Activated T-cell treated with anti-CD3 and anti-CD28 coated beads, Interleukin-2, amount 50 U/mL, for 24 hours (primary cell): Measurements from ENCODE around the gene MYO1E.
"Not testable (repeated sequence)": the region's sequence is repeated elsewhere in the genome, so short reads cannot be mapped to it uniquely, and the experiment has no call there.

ENCODE experiments used
- DNase-seq: peaks from one replicate; pipeline ENCODE4 v3.0.0-alpha.2; 2020
- H3K27ac Mint-ChIP-seq: 2 replicates; pipeline ENCODE4 v1.8.0; 2020; ENCODE audit warnings: mild to moderate bottlenecking, mixed read lengths
- H3K27me3 Mint-ChIP-seq: 2 replicates; pipeline ENCODE4 v1.8.0; 2020; ENCODE audit warnings: mixed read lengths
- H3K36me3 Mint-ChIP-seq: 2 replicates; pipeline ENCODE4 v1.8.0; 2020; ENCODE audit warnings: low read depth, mixed read lengths
- H3K4me1 Mint-ChIP-seq: 2 replicates; pipeline ENCODE4 v1.8.0; 2020; ENCODE audit warnings: low read depth, mixed read lengths
- H3K4me3 Mint-ChIP-seq: 2 replicates; pipeline ENCODE4 v1.8.0; 2020; ENCODE audit warnings: mild to moderate bottlenecking, moderate library complexity, mixed read lengths
- H3K9me3 Mint-ChIP-seq: 2 replicates; pipeline ENCODE4 v1.8.0; 2020; ENCODE audit warnings: mixed read lengths

Gene MYO1E

DNA sequence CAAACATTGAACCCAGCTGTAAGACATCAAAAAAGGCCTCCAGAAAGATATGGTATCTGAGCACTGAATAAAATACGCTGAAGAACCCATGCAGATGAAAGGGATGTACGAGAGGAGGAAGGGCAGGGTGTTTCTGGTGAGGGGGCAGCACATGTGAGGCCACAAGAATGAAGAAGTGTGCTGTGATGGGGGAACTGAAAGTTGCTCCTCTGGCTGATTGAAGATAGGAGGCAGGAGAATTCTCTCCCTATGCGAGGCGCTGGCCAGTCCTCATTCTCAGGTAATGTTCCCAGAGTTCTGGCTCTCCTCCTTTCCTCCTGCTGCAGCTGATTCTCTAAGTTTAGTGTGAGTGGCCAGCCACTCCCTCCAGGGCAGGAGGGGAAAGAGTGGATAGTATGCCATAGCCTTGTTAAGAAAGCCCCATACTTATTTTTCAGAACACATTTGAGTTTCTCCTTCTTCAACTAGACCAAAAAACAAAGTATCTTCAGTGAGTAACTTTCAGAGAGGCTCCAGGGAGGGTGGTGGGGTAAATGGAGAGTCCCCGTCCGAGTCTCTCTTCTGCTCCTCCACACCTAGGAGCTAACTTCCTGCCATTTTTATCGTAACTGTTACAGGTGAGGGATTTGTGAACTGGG, 26.9 kb upstream of the MYO1E start:
- Mint-ChIP-seq H3K27ac (no peak overlapping the region), H3K36me3 (no peaks in the 10 kb centered on the region), H3K9me3 (no peaks in the 10 kb centered on the region), H3K4me3 (no peak overlapping the region), H3K27me3 (peaks cover 21% of the 10 kb centered on the region), H3K4me1 (no peaks in the 10 kb centered on the region)
- DNase-seq = no peak

- Mint-ChIP-seq H3K27ac (no peak overlapping the region), H3K9me3 (no peaks in the 10 kb centered on the region), H3K4me3 (no peak overlapping the region), H3K27me3 (peaks cover 21% of the 10 kb centered on the region), H3K36me3 (no peaks in the 10 kb centered on the region), H3K4me1 (peaks cover 2% of the 10 kb centered on the region)
- DNase-seq = no peak
Measured at GRCh38 chr15:59398220-59398619, 25.5 kb upstream of the MYO1E start.

GRCh38 chr15:59396679-59397078, 24.0 kb upstream of the MYO1E start:
- DNase-seq = no peak
- no peak overlapping the region for H3K4me3 Mint-ChIP-seq
- peaks cover 2% of the 10 kb centered on the region for H3K4me1 Mint-ChIP-seq
- no peaks in the 10 kb centered on the region for H3K9me3 Mint-ChIP-seq
- no peaks in the 10 kb centered on the region for H3K36me3 Mint-ChIP-seq
- H3K27me3 Mint-ChIP-seq = peaks cover 21% of the 10 kb centered on the region
- H3K27ac Mint-ChIP-seq = no peak overlapping the region

GRCh38 chr15:59396211-59396610, 23.5 kb upstream of the MYO1E start:
- Mint-ChIP-seq H3K4me1 (peaks cover 2% of the 10 kb centered on the region), H3K36me3 (no peaks in the 10 kb centered on the region), H3K4me3 (no peak overlapping the region), H3K27me3 (peaks cover 21% of the 10 kb centered on the region), H3K9me3 (no peaks in the 10 kb centered on the region), H3K27ac (no peak overlapping the region)
- DNase-seq = no peak

- no peaks in the 10 kb centered on the region for H3K9me3 Mint-ChIP-seq
- peaks cover 16% of the 10 kb centered on the region for H3K27me3 Mint-ChIP-seq
- no peaks in the 10 kb centered on the region for H3K36me3 Mint-ChIP-seq
- no peak overlapping the region for H3K27ac Mint-ChIP-seq
- H3K4me3 Mint-ChIP-seq = no peak overlapping the region
- DNase-seq = no peak
- H3K4me1 Mint-ChIP-seq = peaks cover 2% of the 10 kb centered on the region
Measured at GRCh38 chr15:59394166-59394661, 21.5 kb upstream of the MYO1E start.

- Mint-ChIP-seq H3K4me3 (no peak overlapping the region), H3K4me1 (peaks cover 5% of the 10 kb centered on the region), H3K9me3 (no peaks in the 10 kb centered on the region), H3K36me3 (no peaks in the 10 kb centered on the region), H3K27ac (no peak overlapping the region), H3K27me3 (peaks cover 12% of the 10 kb centered on the region)
- no peak for DNase-seq
Measured at GRCh38 chr15:59392299-59392698, 19.6 kb upstream of the MYO1E start.

DNA sequence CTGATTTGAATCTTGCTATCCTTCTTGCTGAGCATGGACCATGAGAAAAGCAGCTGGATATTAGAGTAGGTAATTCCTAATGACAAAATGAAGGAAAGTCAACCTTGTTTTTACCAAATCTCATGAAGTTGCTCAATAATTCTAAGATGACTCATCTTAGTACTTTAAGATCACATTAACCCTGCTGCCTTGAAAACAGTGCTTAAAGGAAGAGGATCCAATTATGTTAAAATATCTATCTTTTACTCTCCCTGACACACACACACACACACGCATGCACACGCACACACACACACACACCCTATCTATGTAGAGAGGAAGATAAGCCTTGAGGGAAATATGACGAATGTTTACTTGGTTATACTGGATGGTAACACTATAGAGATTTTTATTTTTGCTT, 16.0 kb upstream of the MYO1E start:
- DNase-seq = no peak
- H3K36me3 Mint-ChIP-seq = no peaks in the 10 kb centered on the region
- no peaks in the 10 kb centered on the region for H3K9me3 Mint-ChIP-seq
- no peak overlapping the region for H3K4me3 Mint-ChIP-seq
- H3K27me3 Mint-ChIP-seq = no peaks in the 10 kb centered on the region
- H3K4me1 Mint-ChIP-seq = peaks cover 5% of the 10 kb centered on the region
- no peak overlapping the region for H3K27ac Mint-ChIP-seq

DNA sequence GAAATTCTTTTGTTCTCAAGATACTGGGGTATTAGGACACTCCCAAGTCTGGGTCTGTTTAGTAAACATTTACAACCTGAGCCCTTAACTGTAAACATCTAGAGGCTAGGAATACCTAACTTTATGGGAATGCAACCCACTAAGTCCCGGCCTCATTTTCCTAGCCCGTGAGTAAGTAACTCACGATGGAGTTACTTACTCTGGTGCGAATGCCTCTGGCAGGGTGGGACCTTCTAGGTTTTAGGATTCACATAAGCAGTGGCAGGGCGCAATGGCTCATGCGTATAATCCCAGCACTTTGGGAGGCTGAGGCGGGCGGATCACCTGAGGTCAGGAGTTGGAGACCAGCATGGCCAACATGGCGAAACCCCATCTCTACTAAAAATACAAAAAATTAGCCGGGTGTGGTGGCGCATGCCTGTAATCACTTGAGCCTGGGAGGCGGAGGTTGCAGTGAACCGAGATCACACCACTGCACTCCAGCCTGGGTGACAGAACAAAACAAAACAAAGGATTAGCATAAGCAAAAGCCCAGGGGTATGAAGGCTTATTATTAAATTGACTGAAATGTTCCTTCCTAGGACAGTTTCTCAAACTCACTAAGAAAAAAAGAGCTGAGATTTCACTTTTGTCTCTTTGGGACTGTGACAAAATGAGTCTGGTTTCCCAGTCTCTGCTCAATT, 14.7 kb upstream of the MYO1E start:
- not testable (repeated sequence) for DNase-seq, H3K9me3 Mint-ChIP-seq, H3K27me3 Mint-ChIP-seq, H3K4me1 Mint-ChIP-seq, H3K36me3 Mint-ChIP-seq, H3K27ac Mint-ChIP-seq, H3K4me3 Mint-ChIP-seq

GRCh38 chr15:59385171-59385570, 12.5 kb upstream of the MYO1E start:
- Mint-ChIP-seq H3K36me3 (no peaks in the 10 kb centered on the region), H3K27me3 (no peaks in the 10 kb centered on the region), H3K4me3 (no peak overlapping the region), H3K4me1 (peaks cover 5% of the 10 kb centered on the region), H3K9me3 (no peaks in the 10 kb centered on the region), H3K27ac (no peak overlapping the region)
- DNase-seq = no peak

DNA sequence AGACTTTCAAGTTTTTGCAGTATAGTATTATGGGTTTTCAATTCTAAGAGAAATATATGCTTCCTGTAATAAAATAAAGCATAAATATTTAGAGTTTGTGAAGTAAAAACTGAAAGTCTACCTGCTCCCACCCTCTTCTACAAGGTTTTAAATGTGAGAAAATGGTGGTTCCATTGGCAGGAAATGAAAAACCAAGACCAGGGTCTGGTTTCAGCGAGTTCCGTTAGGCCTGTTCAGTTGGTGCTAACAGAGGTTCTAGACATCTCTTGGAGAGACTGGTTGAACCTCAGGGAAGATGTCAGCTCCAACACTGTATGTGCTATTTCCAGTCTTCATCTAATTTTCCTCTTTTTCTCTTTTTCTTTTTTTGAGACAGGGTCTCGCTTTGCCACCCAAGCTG, 11.8 kb upstream of the MYO1E start:
- Mint-ChIP-seq H3K9me3 (no peaks in the 10 kb centered on the region), H3K27ac (no peak overlapping the region)

DNA sequence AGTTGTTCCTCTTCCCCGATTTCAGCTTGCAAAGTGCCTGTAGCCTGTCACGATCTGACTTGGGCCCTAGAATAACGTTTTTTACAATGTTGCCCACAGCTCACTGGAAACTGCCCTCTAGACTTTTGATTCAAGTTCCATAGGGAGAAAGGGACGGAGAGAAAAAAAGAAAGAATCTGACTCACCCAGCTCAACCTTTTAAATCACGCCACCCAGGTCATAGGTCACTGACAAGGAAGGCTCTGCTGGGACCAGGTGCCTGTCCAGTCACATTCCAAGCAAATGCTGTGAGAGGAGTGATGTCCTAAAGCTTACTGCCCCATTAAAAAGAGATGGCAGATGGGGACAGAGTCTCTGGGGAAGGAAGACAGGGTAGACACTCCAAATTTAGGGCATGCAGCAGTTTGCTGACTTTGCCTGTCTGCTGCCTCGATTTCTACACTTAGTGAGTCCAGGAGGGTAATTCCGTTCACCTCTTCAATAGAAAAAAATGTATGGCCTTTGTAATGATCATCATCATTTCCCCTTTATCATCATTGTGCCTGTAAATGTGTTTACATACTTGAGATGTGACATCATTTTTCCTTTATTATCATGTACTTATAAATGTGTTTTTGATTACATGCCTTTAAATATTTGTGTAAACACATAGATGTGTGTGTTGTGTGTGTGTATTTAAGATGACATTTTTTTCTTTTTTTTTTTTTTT, 8.4 kb upstream of the MYO1E start:
- no peak for DNase-seq
- H3K9me3 Mint-ChIP-seq = no peaks in the 10 kb centered on the region
- H3K27ac Mint-ChIP-seq = no peak overlapping the region
- no peaks in the 10 kb centered on the region for H3K36me3 Mint-ChIP-seq
- H3K27me3 Mint-ChIP-seq = no peaks in the 10 kb centered on the region
- H3K4me3 Mint-ChIP-seq = no peak overlapping the region
- H3K4me1 Mint-ChIP-seq = peaks cover 3% of the 10 kb centered on the region

More for the DNA sequence above, 11.8 kb upstream of the MYO1E start:
- H3K4me3 Mint-ChIP-seq = no peak overlapping the region
- no peaks in the 10 kb centered on the region for H3K36me3 Mint-ChIP-seq
- no peaks in the 10 kb centered on the region for H3K27me3 Mint-ChIP-seq
- DNase-seq = no peak
- H3K4me1 Mint-ChIP-seq = peaks cover 5% of the 10 kb centered on the region

DNA sequence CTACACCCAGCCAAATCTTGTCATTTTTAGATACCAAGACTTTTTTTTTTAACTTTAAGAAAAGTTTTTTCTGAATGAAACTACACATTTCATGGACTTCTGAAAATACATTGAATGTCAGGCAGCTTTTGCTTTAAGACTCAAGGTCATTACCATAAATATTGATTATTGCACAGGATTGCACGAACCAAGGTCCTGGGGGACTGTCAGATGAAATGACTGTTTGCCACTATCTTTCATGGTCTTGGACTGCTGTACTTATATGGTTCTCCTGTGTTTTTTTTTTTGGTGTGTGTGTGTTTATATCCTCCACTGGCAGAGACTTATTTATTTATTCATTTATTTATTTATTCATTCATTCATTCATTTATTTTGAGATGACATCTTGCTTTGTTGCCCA, 6.9 kb upstream of the MYO1E start:
- no peak overlapping the region for H3K4me3 Mint-ChIP-seq
- no peaks in the 10 kb centered on the region for H3K4me1 Mint-ChIP-seq
- H3K9me3 Mint-ChIP-seq = no peaks in the 10 kb centered on the region
- H3K36me3 Mint-ChIP-seq = no peaks in the 10 kb centered on the region
- no peak for DNase-seq
- H3K27me3 Mint-ChIP-seq = peaks cover 8% of the 10 kb centered on the region
- no peak overlapping the region for H3K27ac Mint-ChIP-seq

DNA sequence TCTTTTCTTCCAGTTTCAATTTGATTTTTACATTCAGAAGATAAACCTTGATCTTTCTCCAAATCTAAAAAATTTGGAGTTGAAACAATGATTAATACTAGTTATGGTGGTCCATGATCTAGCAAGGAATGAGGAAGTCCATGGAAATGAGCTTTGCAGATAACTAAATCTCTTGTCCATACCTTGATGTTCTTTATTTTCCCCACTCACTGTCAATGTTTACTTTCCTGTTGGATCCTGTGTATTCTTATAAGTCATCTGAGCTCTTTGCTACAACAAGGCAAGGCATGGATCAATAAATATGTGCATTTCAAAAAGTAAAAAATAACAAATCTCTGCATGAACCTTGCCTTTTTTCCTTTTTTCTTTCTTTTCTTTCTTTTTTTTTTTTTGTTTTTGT, 6.2 kb upstream of the MYO1E start:
- Mint-ChIP-seq H3K4me1 (no peaks in the 10 kb centered on the region), H3K9me3 (no peaks in the 10 kb centered on the region), H3K4me3 (no peak overlapping the region), H3K36me3 (no peaks in the 10 kb centered on the region), H3K27me3 (peaks cover 15% of the 10 kb centered on the region), H3K27ac (no peak overlapping the region)
- no peak for DNase-seq

DNA sequence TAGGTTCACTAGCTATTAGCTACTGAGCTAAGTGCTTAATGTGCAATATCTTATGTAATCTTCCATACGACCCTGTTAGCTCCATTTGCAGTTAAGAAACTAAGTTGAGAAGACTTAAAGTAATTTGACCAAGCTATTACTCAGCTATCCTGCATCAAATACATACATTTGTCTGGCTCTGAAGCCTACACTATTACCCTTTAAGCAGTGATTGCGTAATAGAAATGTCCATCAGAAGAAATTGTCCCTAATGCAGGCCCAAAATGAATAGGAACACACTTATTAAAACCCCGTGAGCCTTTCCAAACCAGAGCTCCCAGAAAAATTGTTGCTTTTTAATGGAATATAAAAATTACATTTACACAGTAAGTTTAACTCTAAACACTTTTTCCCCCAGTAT, 5.3 kb upstream of the MYO1E start:
- Mint-ChIP-seq H3K4me3 (no peak overlapping the region), H3K36me3 (no peaks in the 10 kb centered on the region), H3K27ac (no peak overlapping the region), H3K4me1 (peaks cover 5% of the 10 kb centered on the region), H3K9me3 (no peaks in the 10 kb centered on the region), H3K27me3 (peaks cover 24% of the 10 kb centered on the region)
- DNase-seq = no peak

DNA sequence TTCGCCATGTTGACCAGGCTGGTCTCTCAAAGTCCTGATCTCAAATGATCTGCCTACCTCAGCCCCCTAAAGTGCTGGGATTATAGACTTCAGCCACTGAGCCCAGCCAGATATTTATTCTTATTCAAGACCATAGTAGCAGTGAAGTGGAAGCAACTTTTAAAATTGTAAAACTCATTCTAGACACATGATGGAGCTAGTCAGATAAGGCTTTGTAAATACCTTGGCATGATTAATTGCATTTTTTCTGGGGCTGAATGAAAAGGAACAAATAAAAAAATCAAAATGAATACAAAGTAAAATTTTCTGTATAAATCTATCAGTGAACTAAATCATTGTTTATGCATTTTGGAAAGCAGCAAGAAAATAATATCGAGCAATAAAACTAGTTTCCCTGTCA, 4.1 kb upstream of the MYO1E start:
- Mint-ChIP-seq H3K27ac (no peak overlapping the region), H3K4me1 (peaks cover 13% of the 10 kb centered on the region), H3K27me3 (peaks cover 32% of the 10 kb centered on the region), H3K4me3 (no peak overlapping the region), H3K36me3 (peaks cover 2% of the 10 kb centered on the region), H3K9me3 (no peaks in the 10 kb centered on the region)
- no peak for DNase-seq
